Stomach (tissue), 19 donors: ENCODE measurements around the gene CAPZB. TPM values are rescaled to one million over a fixed set of nuclear protein-coding genes. Genes with fewer than 3 reads are reported as not detected.

Experiments used
- DNase-seq, 2 donors: peaks; one replicate each; pipeline versions ENCODE4 v3.0.0 to v3.0.0-alpha.2; 2013 to 2019
- H3K27ac ChIP-seq, 5 donors: fragments of 200-600 bp in 4 of 5; sonication (generic) in 4 of 5; one replicate each; pipeline ENCODE4 v1.5.1; 2013 to 2019; ENCODE audit warnings: mild to moderate bottlenecking in 1 of 5, moderate library complexity in 1 of 5
- H3K27me3 ChIP-seq, 3 donors: fragments of 200-600 bp; sonication (generic); one replicate each; pipeline ENCODE4 v1.5.1; 2017 to 2019; ENCODE audit warnings: mixed run types in 1 of 3
- H3K36me3 ChIP-seq, 4 donors: fragments of 200-600 bp; sonication (generic); 1 replicate in 3 of 4; 2 replicates in 1 of 4; pipeline ENCODE4 v1.5.1; 2016 to 2019
- H3K4me1 ChIP-seq, 4 donors: fragments of 200-600 bp; sonication (generic); one replicate each; pipeline ENCODE4 v1.5.1; 2016 to 2019
- H3K4me3 ChIP-seq, 4 donors: fragments of 200-600 bp; sonication (generic) in 3 of 4; one replicate each; pipeline ENCODE4 v1.5.1; 2016 to 2019; ENCODE audit warnings: mild to moderate bottlenecking in 1 of 4
- H3K9me3 ChIP-seq, 4 donors: fragments of 200-600 bp; sonication (generic); one replicate each; pipeline ENCODE4 v1.5.1; 2016 to 2019
- EP300 ChIP-seq: sonication (generic); formaldehyde crosslinking; IDR thresholded peaks from one replicate; pipeline ENCODE4 v1.6.1; 2017; ENCODE audit warnings: antibody characterized with exemption
- POLR2A ChIP-seq, 4 donors: fragments of 450-650 bp; IDR thresholded peaks; one replicate each; pipeline ENCODE4 v1.6.1; 2016; ENCODE audit warnings: antibody characterized with exemption in 4 of 4, control low read depth in 2 of 4, mild to moderate bottlenecking in 1 of 4, moderate library complexity in 1 of 4
- POLR2AphosphoS5 ChIP-seq, 3 donors: sonication (generic); formaldehyde crosslinking; IDR thresholded peaks; one replicate each; pipeline ENCODE4 v1.6.1; 2016; ENCODE audit warnings: antibody characterized with exemption in 3 of 3
- WGBS, 5 donors: extraction: QIAGEN DNeasy Blood & Tissue Kit in 3 of 5; methylation state at CpG; one replicate each; pipeline versions ENCODE4 v1.1.5 to v1.1.7; 2013 to 2018; 5-methylcytosine and 5-hydroxymethylcytosine counted together
- intact Hi-C: fragments of 100-400 bp; cut with DNase I; formaldehyde crosslinking; loops from one replicate; pipeline ENCODE4 v1.15.1; 2023; ENCODE audit warnings: low total_unique reads
- long read RNA-seq, 10 donors: transcript quantifications; one replicate each; lab custom pipeline, GENCODE V29; 2026
- polyA plus RNA-seq, 3 donors: library from polyadenylated mRNA; stranded (reverse); fragments of 200-250 nt; gene quantifications; one replicate each; pipeline ENCODE4 v1.2.3, GENCODE V29; 2013
- total RNA-seq, 5 donors: library from RNA; depleted of rRNA; stranded (reverse); fragments of >200 nt; gene quantifications; one replicate each; pipeline versions ENCODE4 v1.1.0 to v1.2.3, GENCODE V29; 2014 to 2016
- TF ChIP-seq, protein P1 (sequence below), 7 experiments: fragments of 450-650 bp in 4 of 7; fragments of 200-600 bp in 3 of 7; sonication (generic) in 3 of 7; IDR thresholded peaks; one replicate each; pipeline ENCODE4 v1.5.1; 2016 to 2019; ENCODE audit warnings: antibody characterized with exemption in 7 of 7, control low read depth in 2 of 7, mild to moderate bottlenecking in 1 of 7
- donor health status: healthy with polysubstance abuse.
- donor health status: Bipolar disorder and iron deficiency.
- donor health status: healthy.

The CAPZB gene
- 100 to 1,000 TPM in 3 of 5 donors, 10 to 100 TPM in 2; 84.9 to 246 (median 112) TPM for total RNA-seq
- polyA plus RNA-seq, result 100 to 1,000 TPM; 188 to 345 (median 256) TPM
- long read RNA-seq, donor 1, transcript CAPZB-201 (9 exons, 858 nt), result major isoform, 33 of 51 reads
- long read RNA-seq, donor 1, transcript CAPZB-204 (8 exons, 1,568 nt), result minor isoform, 7 of 51 reads
- long read RNA-seq, donor 1, partial matches to known transcripts, result 10 of 51 reads
- long read RNA-seq, donor 1, other reads (novel, unspliced or antisense), result 0 of 51 reads
- long read RNA-seq, donor 2, transcript CAPZB-201 (9 exons, 858 nt), result major isoform, 62 of 78 reads
- long read RNA-seq, donor 2, transcript CAPZB-204 (8 exons, 1,568 nt), result minor isoform, 9 of 78 reads
- long read RNA-seq, donor 2, transcript CAPZB-203 (10 exons, 1,686 nt), result minor isoform, 7 of 78 reads
- long read RNA-seq, donor 2, partial matches to known transcripts, result 0 of 78 reads
- long read RNA-seq, donor 2, other reads (novel, unspliced or antisense), result 0 of 78 reads
- long read RNA-seq, donor 3, transcript CAPZB-201 (9 exons, 858 nt), result major isoform, 25 of 35 reads
- long read RNA-seq, donor 3, partial matches to known transcripts, result 5 of 35 reads
- long read RNA-seq, donor 3, other reads (novel, unspliced or antisense), result 0 of 35 reads
- long read RNA-seq, donor 4, transcript CAPZB-201 (9 exons, 858 nt), result major isoform, 5 of 6 reads
- long read RNA-seq, donor 4, partial matches to known transcripts, result 0 of 6 reads
- long read RNA-seq, donor 4, other reads (novel, unspliced or antisense), result 0 of 6 reads
- long read RNA-seq, donor 5, transcript CAPZB-204 (8 exons, 1,568 nt), result minor isoform, 9 of 91 reads
- long read RNA-seq, donor 5, transcript CAPZB-201 (9 exons, 858 nt), result major isoform, 62 of 91 reads
- long read RNA-seq, donor 5, partial matches to known transcripts, result 17 of 91 reads
- long read RNA-seq, donor 5, other reads (novel, unspliced or antisense), result 0 of 91 reads
- long read RNA-seq, donor 6, result 0 reads
- long read RNA-seq, donor 7, transcript CAPZB-204 (8 exons, 1,568 nt), result minor isoform, 7 of 88 reads
- long read RNA-seq, donor 7, transcript CAPZB-201 (9 exons, 858 nt), result major isoform, 64 of 88 reads
- long read RNA-seq, donor 7, partial matches to known transcripts, result 12 of 88 reads
- long read RNA-seq, donor 7, other reads (novel, unspliced or antisense), result 0 of 88 reads
- long read RNA-seq, donor 8, transcript CAPZB-204 (8 exons, 1,568 nt), result minor isoform, 7 of 48 reads
- long read RNA-seq, donor 8, transcript CAPZB-201 (9 exons, 858 nt), result major isoform, 39 of 48 reads
- long read RNA-seq, donor 8, partial matches to known transcripts, result 0 of 48 reads
- long read RNA-seq, donor 8, other reads (novel, unspliced or antisense), result 0 of 48 reads
- long read RNA-seq, donor 9, transcript CAPZB-204 (8 exons, 1,568 nt), result minor isoform, 6 of 58 reads
- long read RNA-seq, donor 9, transcript CAPZB-201 (9 exons, 858 nt), result major isoform, 39 of 58 reads
- long read RNA-seq, donor 9, partial matches to known transcripts, result 13 of 58 reads
- long read RNA-seq, donor 9, other reads (novel, unspliced or antisense), result 0 of 58 reads
- long read RNA-seq, donor 10, transcript CAPZB-201 (9 exons, 858 nt), result major isoform, 22 of 26 reads
- long read RNA-seq, donor 10, partial matches to known transcripts, result 0 of 26 reads
- long read RNA-seq, donor 10, other reads (novel, unspliced or antisense), result 0 of 26 reads

DNA sequence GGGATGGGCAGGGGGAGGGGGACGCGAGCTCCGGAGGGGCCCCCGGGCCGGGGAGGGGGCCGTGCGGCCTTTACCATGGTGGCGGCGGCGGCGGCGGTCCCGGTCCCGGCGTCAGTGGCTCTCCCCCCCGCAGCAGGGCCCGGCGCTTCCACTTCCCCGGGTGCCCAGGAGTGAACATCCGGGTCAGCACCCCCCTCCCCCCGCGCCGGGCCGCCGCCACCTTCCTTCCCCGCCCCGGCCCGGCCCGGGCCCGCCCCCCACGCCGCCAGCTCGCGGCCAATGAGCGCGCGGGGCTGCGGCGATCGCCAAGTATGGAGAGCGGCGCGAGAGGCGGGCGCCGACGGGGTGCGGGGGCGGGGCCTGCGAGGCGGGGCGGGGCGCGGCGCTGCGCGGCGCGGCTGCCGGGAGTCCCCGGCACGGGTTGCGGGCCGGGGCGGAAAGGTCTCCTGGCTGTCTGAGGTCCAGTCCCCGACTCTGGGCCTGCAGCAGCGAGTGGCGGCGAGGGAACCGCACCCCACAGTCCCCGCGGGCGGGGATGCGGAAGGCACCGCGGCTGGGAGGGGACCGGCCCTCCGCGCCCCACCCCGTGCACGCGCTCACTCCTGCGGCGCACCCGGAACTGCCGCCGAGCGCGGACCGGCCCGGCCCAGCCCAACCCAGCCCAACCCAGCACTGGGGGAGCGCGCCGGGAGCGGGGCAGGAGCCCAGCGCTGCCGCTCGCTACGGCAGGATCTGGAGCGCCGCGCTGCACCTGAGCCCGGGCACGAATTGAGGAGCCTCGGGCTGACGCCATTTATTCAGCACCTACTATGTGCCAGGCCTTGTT lies at the start of gene CAPZB:
CAPZB (minus strand) TSS at position 178 of the 826 bp plus-strand sequence; CDS start at position 77, 101 bp downstream.
- DNase-seq, result peak; percentile 95 to 98
- H3K9me3 ChIP-seq, result no peaks in the 10 kb centered on the region
- peak within 1 kb of the TSS; percentile 75 to 99 (median 92) for H3K4me3 ChIP-seq
- TF ChIP-seq POLR2A (IDR thresholded peaks at IDR 0.05), result peak in 1 of 4 donors; percentile 64
- peak; percentile 24 to 88 (median 50) for TF ChIP-seq POLR2AphosphoS5 (IDR thresholded peaks at IDR 0.05)
- TF ChIP-seq EP300, result no peak
- TF ChIP-seq, protein P1, sequence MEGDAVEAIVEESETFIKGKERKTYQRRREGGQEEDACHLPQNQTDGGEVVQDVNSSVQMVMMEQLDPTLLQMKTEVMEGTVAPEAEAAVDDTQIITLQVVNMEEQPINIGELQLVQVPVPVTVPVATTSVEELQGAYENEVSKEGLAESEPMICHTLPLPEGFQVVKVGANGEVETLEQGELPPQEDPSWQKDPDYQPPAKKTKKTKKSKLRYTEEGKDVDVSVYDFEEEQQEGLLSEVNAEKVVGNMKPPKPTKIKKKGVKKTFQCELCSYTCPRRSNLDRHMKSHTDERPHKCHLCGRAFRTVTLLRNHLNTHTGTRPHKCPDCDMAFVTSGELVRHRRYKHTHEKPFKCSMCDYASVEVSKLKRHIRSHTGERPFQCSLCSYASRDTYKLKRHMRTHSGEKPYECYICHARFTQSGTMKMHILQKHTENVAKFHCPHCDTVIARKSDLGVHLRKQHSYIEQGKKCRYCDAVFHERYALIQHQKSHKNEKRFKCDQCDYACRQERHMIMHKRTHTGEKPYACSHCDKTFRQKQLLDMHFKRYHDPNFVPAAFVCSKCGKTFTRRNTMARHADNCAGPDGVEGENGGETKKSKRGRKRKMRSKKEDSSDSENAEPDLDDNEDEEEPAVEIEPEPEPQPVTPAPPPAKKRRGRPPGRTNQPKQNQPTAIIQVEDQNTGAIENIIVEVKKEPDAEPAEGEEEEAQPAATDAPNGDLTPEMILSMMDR (IDR thresholded peaks at IDR 0.05), result no peak
- peaks cover 0 to 16% (median 4%) of the 10 kb centered on the region in 4 donors for H3K36me3 ChIP-seq
- 0 to 1% (median 1%) methylated on average over 17 to 101 of the region's 106 CpGs for WGBS, 5 donors
- no peaks in the 10 kb centered on the region for H3K27me3 ChIP-seq
- peaks cover 42 to 69% (median 60%) of the 10 kb centered on the region in 4 donors for H3K4me1 ChIP-seq
- intact Hi-C loops, result no loop called here
- H3K27ac ChIP-seq, result peak within 1 kb of the TSS; percentile 98 to 100 (median 100)

DNA sequence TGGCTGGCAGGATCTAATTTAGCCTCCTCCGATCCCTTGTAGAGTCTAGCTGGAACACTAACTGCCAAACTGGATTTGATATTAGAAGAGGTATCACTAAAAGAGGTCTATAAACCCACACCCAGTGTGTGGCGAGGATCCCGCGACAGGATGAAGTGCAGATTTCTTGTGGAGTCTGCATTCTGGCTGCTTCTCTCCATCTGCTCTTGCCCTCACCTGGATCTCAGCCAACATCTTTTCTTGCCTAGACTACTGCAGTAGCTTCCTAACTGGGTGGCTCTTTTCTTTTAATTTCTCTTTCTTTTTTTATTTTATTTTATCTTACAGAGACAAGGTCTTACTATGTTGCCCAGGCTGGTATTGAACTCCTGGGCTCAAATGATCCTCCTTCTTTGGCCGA lies 48.9 kb upstream of the CAPZB start:
- Histone ChIP-seq H3K9me3 (peaks cover 0 to 8% (median 0%) of the 10 kb centered on the region in 4 donors), H3K4me3 (no peak overlapping the region), H3K27ac (peak overlapping the region in 1 of 5 donors; percentile 85), H3K4me1 (peaks cover 0 to 11% (median 0%) of the 10 kb centered on the region in 4 donors), H3K36me3 (no peaks in the 10 kb centered on the region), H3K27me3 (no peaks in the 10 kb centered on the region)
- 82 to 96% (median 93%) methylated on average over 5 of the region's 5 CpGs for WGBS, 5 donors
- intact Hi-C loops, result no loop called here
- DNase-seq, result no peak
- TF ChIP-seq POLR2AphosphoS5 (IDR thresholded peaks at IDR 0.05), result no peak
- no peak for TF ChIP-seq POLR2A (IDR thresholded peaks at IDR 0.05)
- TF ChIP-seq, protein P1 (IDR thresholded peaks at IDR 0.05), result no peak
- TF ChIP-seq EP300, result no peak

DNA sequence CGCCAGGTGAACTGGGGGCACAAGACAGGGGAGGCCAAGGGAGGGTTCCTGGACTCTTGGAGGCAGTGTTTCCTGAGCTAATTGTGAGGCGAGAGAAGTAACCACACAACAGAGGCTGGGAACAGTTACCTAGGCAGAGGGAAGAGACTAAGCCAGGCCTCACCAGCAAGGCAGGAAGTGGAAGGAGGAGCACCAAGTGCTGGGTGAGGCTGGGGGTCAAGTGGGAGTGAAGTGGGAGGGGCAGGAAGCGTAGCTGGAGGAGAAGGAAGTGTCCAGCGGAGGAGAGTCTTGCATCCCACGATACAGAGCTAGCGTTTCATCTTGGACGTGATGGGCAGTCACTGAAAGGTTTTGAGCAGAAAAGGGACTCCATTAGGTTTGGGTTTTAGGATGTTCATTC lies 48.3 kb upstream of the CAPZB start:
- TF ChIP-seq POLR2AphosphoS5 (IDR thresholded peaks at IDR 0.05), result no peak
- no peak for TF ChIP-seq EP300
- TF ChIP-seq, protein P1 (IDR thresholded peaks at IDR 0.05), result no peak
- no peak for TF ChIP-seq POLR2A (IDR thresholded peaks at IDR 0.05)
- WGBS, 5 donors, result 71 to 84% (median 73%) methylated on average over 7 of the region's 7 CpGs
- Histone ChIP-seq H3K9me3 (peaks cover 0 to 8% (median 0%) of the 10 kb centered on the region in 4 donors), H3K4me3 (no peak overlapping the region), H3K36me3 (no peaks in the 10 kb centered on the region), H3K4me1 (peaks cover 0 to 11% (median 0%) of the 10 kb centered on the region in 4 donors), H3K27ac (peak overlapping the region in 1 of 5 donors; percentile 85), H3K27me3 (no peaks in the 10 kb centered on the region)
- intact Hi-C loops, result no loop called here
- DNase-seq, result no peak
